H1 (cell line): Measurements from ENCODE around the gene PLXNA4. TPM values are rescaled to one million over a fixed set of nuclear protein-coding genes. Genes with fewer than 3 reads are reported as not detected.

Experiments
- ATF3 ChIP-seq: IDR thresholded peaks from 2 replicates; pipeline ENCODE4 v1.6.1; 2011; ENCODE audit warnings: low read depth, mild to moderate bottlenecking, low read length; ENCODE audit not compliant: insufficient read depth
- BACH1 ChIP-seq: IDR thresholded peaks from 2 replicates; pipeline ENCODE4 v1.6.1; 2012; ENCODE audit warnings: low read length, improper control_type of control experiment
- CHD7 ChIP-seq: fragments of 300-600 bp; sonication (generic); IDR thresholded peaks from 2 replicates; pipeline ENCODE4 v1.7.1; 2012; ENCODE audit warnings: low read length, moderate library complexity, mild to moderate bottlenecking, inconsistent platforms; ENCODE audit not compliant: insufficient replicate concordance
- EZH2 ChIP-seq: fragments of 200-600 bp; sonication (generic); IDR thresholded peaks from 2 replicates; pipeline ENCODE4 v1.7.1; 2012; ENCODE audit warnings: low read depth, mild to moderate bottlenecking, moderate library complexity, low read length, inconsistent platforms; ENCODE audit not compliant: severe bottlenecking
- JUND ChIP-seq: IDR thresholded peaks from 2 replicates; pipeline ENCODE4 v1.6.1; 2011; ENCODE audit warnings: mild to moderate bottlenecking, improper control_type of control experiment, low read length
- MAFK ChIP-seq: IDR thresholded peaks from 2 replicates; pipeline ENCODE4 v1.6.1; 2012; ENCODE audit warnings: low read depth, mild to moderate bottlenecking, improper control_type of control experiment, low read length
- RFX5 ChIP-seq: IDR thresholded peaks from 2 replicates; pipeline ENCODE4 v1.6.1; 2011; ENCODE audit warnings: low read depth, low read length, improper control_type of control experiment, borderline replicate concordance
- TCF12 ChIP-seq: IDR thresholded peaks from 2 replicates; pipeline ENCODE4 v1.6.1; 2011; ENCODE audit warnings: low read depth, mild to moderate bottlenecking, low read length
- polyA plus RNA-seq, 7 experiments: library from polyadenylated mRNA; depleted of rRNA in 3 of 7; stranded (reverse) in 5 of 7; unstranded in 2 of 7; fragments of >200 nt in 5 of 7; fragments of 200-250 nt in 2 of 7; gene quantifications; 1 replicate in 5 of 7; 2 replicates in 1 of 7; 4 replicates in 1 of 7; pipeline versions ENCODE4 v1.2.1 to v1.2.3, GENCODE V29; 2011 to 2013; ENCODE audit warnings: missing spikeins in 2 of 7, mixed read lengths in 2 of 7
- total RNA-seq: library from RNA; stranded (reverse); fragmentation: NEBNext Ultra II Directional; extraction: Animal tissue kit (Norgen Biotek cat#: 25700); gene quantifications from 2 replicates; pipeline ENCODE4 v1.2.1, GENCODE V29; 2021

The PLXNA4 gene
- total and polyA plus RNA-seq, 2 of the 8 experiments (the other 6 are each of a cell fraction or from before 2014, with no cell fraction given) = 0.76 to 0.79 TPM

- no peak for TF ChIP-seq CHD7
- TF ChIP-seq RFX5 = no peak
- no peak for TF ChIP-seq TCF12
- no peak for TF ChIP-seq JUND
- TF ChIP-seq BACH1 = no peak
- TF ChIP-seq EZH2 = no peak
- no peak for TF ChIP-seq ATF3
- TF ChIP-seq MAFK = no peak
These were observed 15.3 kb downstream of the PLXNA4 start (continued) for GRCh38 chr7:132560825-132561529.
